ENCODE results near the gene KRTAP10-11.

- TF ChIP-seq CTCF (IDR thresholded peaks at IDR 0.05; ENCODE audit: poor library complexity) (no peak), EZH2 (IDR thresholded peaks at IDR 0.05; ENCODE audit: borderline replicate concordance) (no peak), EZH2phosphoT487 (IDR thresholded peaks at IDR 0.05; ENCODE audit: low read depth, severe bottlenecking, unreplicated experiment) (no peak)
Observed at GRCh38 chr21:44696572-44696971, 50.4 kb downstream of the KRTAP10-11 start.
